ENCODE results near the gene L3HYPDH. TPM values are rescaled to one million over a fixed set of nuclear protein-coding genes. Genes with fewer than 3 reads are reported as not detected.
A peak's percentile ranks its signal among the peaks of the same experiment; 100 is the strongest.

L3HYPDH gene
- polyA plus RNA-seq, 3 donors = 3.9 to 30.7 (median 5.3) TPM

- peaks cover 19 to 20% of the 10 kb centered on the region in 2 donors for H3K4me1 ChIP-seq (ENCODE audit: control insufficient read depth in 1 of 2, insufficient read depth in 2 of 2, low read length in 2 of 2)
- no peak overlapping the region for H3K9ac ChIP-seq (ENCODE audit: insufficient read depth, low read length, poor library complexity, severe bottlenecking)
- H3K27me3 Mint-ChIP-seq (ENCODE audit: low read depth in 3 of 3) = peaks cover 0 to 1% (median 0%) of the 10 kb centered on the region in 3 donors
- no peaks in the 10 kb centered on the region for H3K36me3 ChIP-seq (replicated peaks in 1 of 2; ENCODE audit: control insufficient read depth in 1 of 2, insufficient read depth in 2 of 2, low read length in 2 of 2)
- H3K4me1 Mint-ChIP-seq = peaks cover 30% of the 10 kb centered on the region
- H2AFZ ChIP-seq (ENCODE audit: insufficient read depth, low read depth, low read length, poor library complexity, severe bottlenecking) = no peak overlapping the region
- no peaks in the 10 kb centered on the region for H4K20me1 ChIP-seq (ENCODE audit: insufficient read depth, low read length)
- TF ChIP-seq, protein P1, sequence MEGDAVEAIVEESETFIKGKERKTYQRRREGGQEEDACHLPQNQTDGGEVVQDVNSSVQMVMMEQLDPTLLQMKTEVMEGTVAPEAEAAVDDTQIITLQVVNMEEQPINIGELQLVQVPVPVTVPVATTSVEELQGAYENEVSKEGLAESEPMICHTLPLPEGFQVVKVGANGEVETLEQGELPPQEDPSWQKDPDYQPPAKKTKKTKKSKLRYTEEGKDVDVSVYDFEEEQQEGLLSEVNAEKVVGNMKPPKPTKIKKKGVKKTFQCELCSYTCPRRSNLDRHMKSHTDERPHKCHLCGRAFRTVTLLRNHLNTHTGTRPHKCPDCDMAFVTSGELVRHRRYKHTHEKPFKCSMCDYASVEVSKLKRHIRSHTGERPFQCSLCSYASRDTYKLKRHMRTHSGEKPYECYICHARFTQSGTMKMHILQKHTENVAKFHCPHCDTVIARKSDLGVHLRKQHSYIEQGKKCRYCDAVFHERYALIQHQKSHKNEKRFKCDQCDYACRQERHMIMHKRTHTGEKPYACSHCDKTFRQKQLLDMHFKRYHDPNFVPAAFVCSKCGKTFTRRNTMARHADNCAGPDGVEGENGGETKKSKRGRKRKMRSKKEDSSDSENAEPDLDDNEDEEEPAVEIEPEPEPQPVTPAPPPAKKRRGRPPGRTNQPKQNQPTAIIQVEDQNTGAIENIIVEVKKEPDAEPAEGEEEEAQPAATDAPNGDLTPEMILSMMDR (IDR thresholded peaks at IDR 0.05) = no peak
- no peak for DNase-seq
- no peaks in the 10 kb centered on the region for H3K27me3 ChIP-seq (ENCODE audit: control insufficient read depth in 2 of 2, insufficient read depth in 2 of 2, low read length in 2 of 2)
- H3K4me2 ChIP-seq (replicated peaks; ENCODE audit: extremely low read depth, low read length, poor library complexity, severe bottlenecking) = no peak overlapping the region
- H3K27ac ChIP-seq (ENCODE audit: low read depth in 1 of 2, low read length in 2 of 2) = no peak overlapping the region
- no peaks in the 10 kb centered on the region for H3K9me3 ChIP-seq (replicated peaks in 1 of 2; ENCODE audit: control insufficient read depth in 1 of 2, insufficient read depth in 1 of 2, low read length in 2 of 2)
- H3K36me3 Mint-ChIP-seq = no peaks in the 10 kb centered on the region
- no peaks in the 10 kb centered on the region for H3K79me2 ChIP-seq (ENCODE audit: insufficient read depth, low read length)
- H3K4me3 ChIP-seq (replicated peaks in 1 of 3; ENCODE audit: low read depth in 2 of 3, low read length in 3 of 3) = no peak overlapping the region
- H3K9me3 Mint-ChIP-seq = no peaks in the 10 kb centered on the region
- 100% methylated on average over 4 of the region's 13 CpGs for WGBS (ENCODE audit: insufficient coverage)
- intact Hi-C loops (cut with micrococcal nuclease) = no loop called here
- no peak overlapping the region for H3K4me3 Mint-ChIP-seq
- no peak overlapping the region for H3K27ac Mint-ChIP-seq
Measured at GRCh38 chr14:59427653-59428580, 56.3 kb downstream of the L3HYPDH start.

DNA sequence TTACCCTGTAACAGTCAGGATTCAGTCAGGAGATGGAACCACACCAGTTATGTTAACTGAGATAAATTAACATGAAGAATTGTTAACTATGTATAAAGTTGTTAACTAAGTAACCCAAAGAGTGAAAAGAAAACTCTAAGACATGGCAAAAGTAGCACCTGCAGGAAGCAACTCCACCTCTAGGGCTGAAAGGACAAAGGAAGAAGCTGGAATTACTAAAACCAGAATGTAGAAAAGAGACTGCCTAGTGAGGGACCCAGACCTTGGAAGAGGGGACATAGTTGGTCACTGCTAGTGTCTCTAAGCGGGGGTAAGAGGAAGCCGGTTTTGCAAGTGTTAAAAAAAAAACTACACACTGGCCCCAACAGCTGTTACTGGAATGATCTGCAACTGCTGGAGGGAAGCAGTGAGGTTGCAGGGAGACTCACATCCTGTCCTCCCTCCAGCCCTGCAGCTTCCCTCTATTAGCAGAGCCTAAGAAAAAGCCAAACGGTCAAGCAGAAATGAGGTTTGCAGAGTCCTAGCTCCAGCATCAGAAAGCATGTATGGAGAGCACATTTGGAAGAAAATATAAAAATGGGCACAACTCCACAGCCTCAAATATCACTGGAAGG is 58.8 kb downstream of the L3HYPDH start:
- Mint-ChIP-seq H3K36me3 (no peaks in the 10 kb centered on the region), H3K4me3 (peak overlapping the region in 1 of 2 donors; percentile 17), H3K4me1 (peaks cover 37% of the 10 kb centered on the region), H3K9me3 (no peaks in the 10 kb centered on the region), H3K27ac (no peak overlapping the region), H3K27me3 (ENCODE audit: low read depth in 3 of 3) (peaks cover 0 to 2% (median 1%) of the 10 kb centered on the region in 3 donors)
- intact Hi-C loops (cut with micrococcal nuclease) = no loop called here
- DNase-seq = no peak
- no peaks in the 10 kb centered on the region for H4K20me1 ChIP-seq (ENCODE audit: insufficient read depth, low read length)
- H3K4me1 ChIP-seq (ENCODE audit: control insufficient read depth in 1 of 2, insufficient read depth in 2 of 2, low read length in 2 of 2) = peaks cover 19 to 20% of the 10 kb centered on the region in 2 donors
- TF ChIP-seq, protein P1 (IDR thresholded peaks at IDR 0.05) = no peak
- no peaks in the 10 kb centered on the region for H3K27me3 ChIP-seq (ENCODE audit: control insufficient read depth in 2 of 2, insufficient read depth in 2 of 2, low read length in 2 of 2)
- no peak overlapping the region for H2AFZ ChIP-seq (ENCODE audit: insufficient read depth, low read depth, low read length, poor library complexity, severe bottlenecking)
- H3K27ac ChIP-seq (ENCODE audit: low read depth in 1 of 2, low read length in 2 of 2) = no peak overlapping the region
- H3K4me3 ChIP-seq (replicated peaks in 1 of 3; ENCODE audit: low read depth in 2 of 3, low read length in 3 of 3) = no peak overlapping the region
- no peak overlapping the region for H3K9ac ChIP-seq (ENCODE audit: insufficient read depth, low read length, poor library complexity, severe bottlenecking)
- H3K9me3 ChIP-seq (replicated peaks in 1 of 2; ENCODE audit: control insufficient read depth in 1 of 2, insufficient read depth in 1 of 2, low read length in 2 of 2) = no peaks in the 10 kb centered on the region
- H3K4me2 ChIP-seq (replicated peaks; ENCODE audit: extremely low read depth, low read length, poor library complexity, severe bottlenecking) = no peak overlapping the region
- H3K36me3 ChIP-seq (replicated peaks in 1 of 2; ENCODE audit: control insufficient read depth in 1 of 2, insufficient read depth in 2 of 2, low read length in 2 of 2) = no peaks in the 10 kb centered on the region
- no CpG with 5 or more reads among the region's 3 CpGs for WGBS (ENCODE audit: insufficient coverage)
- no peaks in the 10 kb centered on the region for H3K79me2 ChIP-seq (ENCODE audit: insufficient read depth, low read length)

Measured in CD14-positive monocyte (primary cell).